Pulmonary artery endothelial cell (primary cell): ENCODE results near the gene HPS3. TPM values are rescaled to one million over a fixed set of nuclear protein-coding genes. Genes with fewer than 3 reads are reported as not detected.
"Not testable (repeated sequence)": the region's sequence is repeated elsewhere in the genome, so short reads cannot be mapped to it uniquely, and the experiment has no call there.

ENCODE experiments used
- DNase-seq: peaks from one replicate; pipeline ENCODE4 v3.0.0-alpha.2; 2011; ENCODE audit warnings: low read depth, low spot score
- total RNA-seq: library from RNA; depleted of rRNA; stranded (reverse); fragments of >200 nt; gene quantifications from 2 replicates; pipeline ENCODE4 v1.2.3, GENCODE V29; 2014

The HPS3 gene
- total RNA-seq, 1 donor from 2014 or later = 16.4 TPM

DNA sequence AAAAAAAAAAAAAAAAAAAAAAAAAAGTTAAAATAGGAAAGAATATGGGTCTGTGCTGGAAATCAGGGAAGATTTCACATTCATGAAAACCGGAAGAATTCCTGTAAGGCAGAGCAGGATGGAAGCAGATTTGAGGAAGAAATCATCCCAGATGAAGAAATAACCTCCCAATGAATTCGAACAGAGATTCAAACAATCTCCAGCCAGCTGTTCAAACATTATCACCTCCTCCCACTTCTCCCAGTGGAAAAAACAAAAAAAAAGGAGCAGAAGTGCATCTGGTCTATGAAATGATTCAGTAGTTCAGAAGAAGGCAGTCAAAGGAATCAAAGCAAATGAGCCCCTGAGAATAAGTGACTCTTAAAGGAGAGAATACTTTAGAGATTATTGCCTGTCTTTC, 59.1 kb downstream of the HPS3 start:
- DNase-seq = no peak

DNA sequence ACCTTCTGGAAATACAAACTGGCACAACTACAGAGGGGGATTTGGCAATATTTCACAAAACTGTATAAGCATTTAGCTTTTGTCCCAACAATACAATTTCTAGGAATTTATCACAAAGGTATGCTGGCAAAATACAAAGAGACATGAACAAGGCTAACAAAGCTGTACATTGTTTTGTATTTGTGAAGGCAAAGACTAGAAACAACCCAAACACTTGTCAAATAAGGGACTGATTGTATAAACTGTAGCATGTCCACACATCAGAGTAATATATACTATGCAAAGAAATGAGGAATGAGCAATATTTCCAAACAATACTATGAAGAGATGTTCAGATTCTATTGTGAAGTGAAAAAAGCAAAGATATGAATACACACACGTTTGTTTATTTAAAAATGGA, 65.8 kb downstream of the HPS3 start:
- no peak for DNase-seq

DNA sequence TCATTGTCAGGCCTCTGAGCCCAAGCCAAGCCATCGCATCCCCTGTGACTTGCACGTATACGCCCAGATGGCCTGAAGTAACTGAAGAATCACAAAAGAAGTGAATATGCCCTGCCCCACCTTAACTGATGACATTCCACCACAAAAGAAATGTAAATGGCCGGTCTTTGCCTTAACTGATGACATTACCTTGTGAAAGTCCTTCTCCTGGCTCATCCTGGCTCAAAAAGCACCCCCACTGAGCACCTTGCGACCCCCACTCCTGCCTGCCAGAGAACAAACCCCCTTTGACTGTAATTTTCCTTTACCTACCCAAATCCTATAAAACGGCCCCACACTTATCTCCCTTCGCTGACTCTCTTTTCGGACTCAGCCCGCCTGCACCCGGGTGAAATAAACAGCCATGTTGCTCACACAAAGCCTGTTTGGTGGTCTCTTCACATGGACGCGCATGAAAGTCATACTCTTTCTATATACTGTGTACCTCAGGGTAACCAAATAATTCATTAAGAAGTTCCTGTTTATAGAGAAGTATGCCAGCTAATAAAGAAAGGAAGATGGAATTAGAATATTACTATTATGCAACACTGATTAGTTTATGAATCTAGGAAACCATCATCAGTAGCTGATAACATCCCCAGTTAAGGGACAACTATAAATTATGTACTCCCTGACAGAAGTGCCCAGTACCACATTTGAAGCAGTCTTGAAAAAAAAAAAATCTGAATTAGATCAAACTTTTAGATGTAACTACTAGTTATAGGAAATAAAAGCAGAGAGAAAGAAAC, 67.6 kb downstream of the HPS3 start:
- DNase-seq = not testable (repeated sequence)

- no peak for DNase-seq
Observed at GRCh38 chr3:149197669-149198068, 68.2 kb downstream of the HPS3 start.

- no peak for DNase-seq
Observed at GRCh38 chr3:149198611-149199010, 69.2 kb downstream of the HPS3 start.

DNA sequence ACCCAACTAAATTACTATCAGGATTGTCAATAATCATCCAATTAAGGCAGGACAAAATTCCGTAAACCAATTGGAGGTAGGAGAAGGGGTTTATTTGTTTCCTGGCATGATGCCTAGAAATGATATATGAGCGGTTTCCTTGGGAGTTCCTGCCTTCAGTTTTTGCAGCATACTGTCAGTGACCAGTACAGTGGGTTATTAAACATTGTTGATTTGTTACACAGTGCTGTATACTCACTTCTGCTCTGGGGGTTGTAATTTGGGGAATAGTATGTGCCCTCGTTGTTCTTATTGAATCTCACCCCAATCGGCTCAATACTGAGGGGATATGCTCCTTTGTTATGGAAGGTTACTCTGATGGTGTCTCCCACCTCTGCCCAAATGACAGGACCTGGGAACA, 70.0 kb downstream of the HPS3 start:
- DNase-seq = peak; percentile 20

GRCh38 chr3:149203758-149204157, 74.3 kb downstream of the HPS3 start:
- DNase-seq = no peak

- DNase-seq = no peak
Observed at GRCh38 chr3:149204390-149204991, 75.1 kb downstream of the HPS3 start.

DNA sequence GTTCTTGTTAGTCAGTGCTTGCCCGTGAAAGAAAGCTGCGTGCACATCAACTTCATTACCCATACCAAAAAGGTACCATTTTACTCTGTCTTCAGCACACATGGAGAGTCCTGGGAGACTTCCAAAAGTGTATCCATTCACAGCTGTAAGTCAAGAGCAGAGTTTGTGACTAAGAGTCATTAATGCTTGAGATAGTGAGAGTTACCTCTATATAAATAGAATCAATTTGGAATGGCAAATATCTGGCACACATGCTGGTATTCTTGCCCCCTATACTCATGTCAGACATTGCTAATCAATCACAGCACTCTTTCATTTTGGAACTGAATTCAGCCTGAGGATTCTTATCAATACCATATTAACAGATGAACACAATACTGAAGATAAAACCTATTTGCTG, 78.0 kb downstream of the HPS3 start:
- DNase-seq = no peak

DNA sequence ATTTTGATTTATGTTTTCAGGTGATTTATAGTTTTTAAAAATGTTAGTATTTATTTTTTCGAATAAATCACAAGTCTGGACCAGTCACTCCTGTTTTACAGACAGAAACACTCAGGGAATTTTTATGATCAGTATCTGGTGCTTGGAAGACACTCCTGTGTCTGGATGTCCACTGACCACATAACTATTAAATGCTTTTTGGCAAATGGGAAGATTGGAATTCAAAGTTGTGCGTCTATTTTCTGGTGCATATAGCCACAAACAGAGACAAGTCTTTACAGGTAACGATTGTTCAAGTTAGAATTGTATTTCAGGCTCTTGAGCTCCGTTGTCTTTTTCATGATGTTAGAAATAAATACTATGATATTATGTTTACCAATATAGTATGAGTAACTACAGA, 80.0 kb downstream of the HPS3 start:
- DNase-seq = no peak

GRCh38 chr3:149212386-149212785, 82.9 kb downstream of the HPS3 start:
- no peak for DNase-seq

DNA sequence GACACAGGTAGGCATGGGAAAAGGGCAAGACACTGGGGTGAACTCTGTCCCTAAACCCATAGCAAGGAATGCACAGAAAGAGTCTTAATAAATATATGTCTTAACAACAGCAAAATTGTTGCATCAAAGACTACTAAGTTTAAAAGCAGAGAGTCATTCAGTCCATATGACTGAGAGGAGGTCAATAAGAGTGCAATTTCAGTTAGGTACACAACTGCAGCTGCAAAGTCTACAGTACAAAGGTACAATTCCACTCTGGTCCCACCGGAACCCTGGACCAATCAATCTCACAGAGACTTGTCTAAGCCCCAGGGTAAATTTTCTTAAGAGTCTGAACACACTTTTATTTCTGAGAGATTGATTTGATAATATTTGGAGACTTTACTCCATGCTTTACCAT, 85.3 kb downstream of the HPS3 start:
- DNase-seq = no peak

GRCh38 chr3:149215515-149215914, 86.1 kb downstream of the HPS3 start:
- no peak for DNase-seq

DNA sequence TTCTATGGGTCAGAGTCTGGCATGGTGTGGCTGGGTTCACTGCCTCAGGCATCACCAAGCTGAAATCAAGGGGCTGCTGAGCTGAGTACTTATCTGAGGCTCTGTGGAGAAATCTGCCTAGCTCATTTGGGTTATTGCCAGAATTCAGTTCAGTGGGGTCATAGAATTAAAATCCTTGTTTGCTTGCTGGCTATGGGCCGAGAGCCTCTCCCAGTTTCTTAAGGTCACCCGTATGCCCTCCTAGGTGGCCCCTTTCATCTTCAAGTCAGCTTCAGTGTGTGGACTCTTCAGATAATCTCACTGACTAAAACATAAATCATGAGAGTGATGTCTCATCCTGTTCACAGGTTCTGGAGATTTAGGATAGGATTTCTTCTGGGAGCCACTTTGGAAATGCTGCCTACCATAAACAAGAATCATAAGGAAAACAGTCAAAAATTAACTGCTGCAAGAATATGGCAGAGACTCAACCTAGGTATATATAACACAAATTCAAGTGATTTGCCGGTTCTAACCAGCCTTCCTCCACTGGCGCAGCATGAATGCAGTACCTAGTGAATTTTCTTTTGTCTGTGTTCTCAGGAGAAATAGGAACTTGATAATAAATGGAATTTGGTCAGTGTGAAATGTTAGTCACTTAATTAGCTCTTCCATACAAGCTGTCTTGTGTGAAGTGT, 86.9 kb downstream of the HPS3 start:
- DNase-seq = no peak

DNA sequence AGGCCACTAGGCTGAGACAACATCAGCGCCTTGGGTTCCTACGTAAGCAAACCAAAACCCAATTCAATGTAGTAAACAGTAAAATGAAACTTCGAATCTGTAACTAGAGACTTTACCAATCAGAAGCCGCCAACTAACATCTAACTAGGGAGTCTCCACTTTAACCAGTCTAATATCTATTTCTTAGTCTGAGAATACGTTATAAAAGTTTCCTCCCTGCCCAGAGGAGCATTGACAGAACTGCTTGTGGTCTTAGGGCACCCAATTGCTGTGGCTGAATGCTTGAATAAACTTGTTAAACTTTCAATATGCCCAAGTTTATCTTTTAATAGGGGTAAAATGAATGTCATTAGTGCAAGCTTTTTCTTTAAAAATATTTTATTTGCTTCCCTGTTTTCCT, 87.9 kb downstream of the HPS3 start:
- no peak for DNase-seq

DNA sequence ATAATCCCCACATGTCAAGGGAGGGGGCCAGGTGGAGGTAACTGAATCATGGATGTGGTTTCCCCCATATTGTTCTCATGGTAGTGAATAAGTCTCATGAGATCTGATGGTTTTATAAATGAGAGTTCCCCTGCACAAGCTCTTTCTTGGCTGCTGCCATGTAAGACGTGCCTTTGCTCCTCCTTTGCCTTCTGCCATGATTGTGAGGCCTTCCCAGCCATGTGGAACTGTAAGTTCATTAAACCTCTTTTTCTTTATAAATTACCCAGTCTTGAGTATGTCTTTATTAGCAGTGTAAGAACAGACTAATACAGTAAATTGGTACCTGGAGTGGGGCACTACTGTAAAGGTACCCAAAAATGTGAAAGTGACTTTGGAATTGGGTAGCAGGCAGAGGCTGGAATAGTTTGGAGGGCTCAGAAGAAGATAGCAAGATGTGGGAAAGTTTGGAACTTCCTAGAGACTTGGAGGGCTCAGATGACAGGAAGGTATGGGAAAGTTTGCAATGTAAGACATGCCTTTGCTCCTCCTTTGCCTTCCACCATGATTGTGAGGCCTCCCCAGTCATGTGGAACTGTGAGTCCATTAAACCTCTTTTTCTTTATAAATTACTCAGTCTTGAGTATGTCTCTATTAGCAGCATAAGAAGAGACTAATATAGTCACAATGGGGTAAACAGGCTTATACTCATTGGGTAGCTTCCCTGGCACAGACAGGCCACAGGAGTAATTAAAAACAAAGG, 90.1 kb downstream of the HPS3 start:
- DNase-seq = not testable (repeated sequence)

DNA sequence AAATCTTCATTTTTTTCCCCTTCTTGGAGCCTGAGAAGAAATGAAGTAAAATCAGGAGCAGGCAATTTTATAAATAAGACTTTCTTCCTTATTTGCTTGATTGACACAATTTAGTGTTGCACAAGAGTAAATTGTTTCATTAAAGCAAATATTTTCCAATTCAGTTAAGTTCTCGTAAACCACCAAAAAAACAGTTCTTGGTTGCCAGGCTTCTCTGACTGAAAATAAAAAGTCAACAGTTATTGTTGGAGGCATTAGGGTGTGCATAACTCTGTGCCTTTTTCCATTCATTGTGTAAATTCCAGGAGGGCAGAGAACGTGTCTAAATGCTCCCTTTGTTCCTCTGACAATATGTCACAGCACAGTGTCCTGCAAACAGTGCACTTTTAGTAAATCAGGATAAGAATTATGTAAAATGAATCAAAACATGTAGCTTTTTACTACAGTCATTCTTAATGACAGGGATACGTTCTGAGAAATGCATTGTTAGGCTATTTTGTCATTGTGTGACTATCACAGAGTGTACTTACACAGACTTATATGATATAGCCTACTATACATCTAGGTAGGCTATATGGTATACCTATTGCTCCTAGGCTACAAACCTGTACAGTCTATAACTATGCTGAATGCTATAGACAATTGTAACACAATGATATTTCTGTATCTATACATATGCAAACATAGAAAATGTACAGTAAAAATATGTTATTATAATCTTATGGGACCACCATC, 92.5 kb downstream of the HPS3 start, which contains the start of gene CP:
Gene CP (minus strand): TSS at position 47 of the 735 bp plus-strand sequence. CDS start 37 bp downstream, at position 10.
- DNase-seq = no peak
